WTC11 (cell line): ENCODE results near the gene SCYGR4. TPM values are rescaled to one million over a fixed set of nuclear protein-coding genes. Genes with fewer than 3 reads are reported as not detected.

Experiments
- ATAC-seq: fragments of 200-7000 bp; cut with Tn5 transposase; 2 replicates; pipeline ENCODE4 v1.10.0; 2021; ENCODE audit warnings: mild to moderate bottlenecking, moderate library complexity
- CTCF ChIA-PET: fragments of 300-600 bp; sonication (Branson Sonifier 250); formaldehyde crosslinking; loops from one replicate; lab custom pipeline; 2021; ENCODE audit warnings: antibody characterized with exemption; lab: Charles Lee
- POLR2A ChIA-PET: fragments of 350-600 bp; sonication (Branson Sonifier 250); formaldehyde crosslinking; loops from one replicate; lab custom pipeline; 2021; ENCODE audit warnings: antibody characterized with exemption; lab: Charles Lee
- DNase-seq: peaks from one replicate; pipeline ENCODE4 v3.0.0; 2021; ENCODE audit warnings: low spot score
- H3K27ac Mint-ChIP-seq: 2 replicates; pipeline ENCODE4 v1.8.0; 2021; ENCODE audit warnings: mixed read lengths
- H3K27me3 Mint-ChIP-seq: 2 replicates; pipeline ENCODE4 v1.8.0; 2021; ENCODE audit warnings: low read depth, mild to moderate bottlenecking, moderate library complexity, mixed read lengths
- H3K36me3 Mint-ChIP-seq: 2 replicates; pipeline ENCODE4 v1.8.0; 2021; ENCODE audit warnings: mixed read lengths
- H3K4me1 Mint-ChIP-seq: 2 replicates; pipeline ENCODE4 v1.8.0; 2022; ENCODE audit warnings: mixed read lengths
- H3K4me3 Mint-ChIP-seq: 2 replicates; pipeline ENCODE4 v1.8.0; 2021; ENCODE audit warnings: mild to moderate bottlenecking, moderate library complexity, mixed read lengths
- H3K9me3 Mint-ChIP-seq: 2 replicates; pipeline ENCODE4 v1.8.0; 2021; ENCODE audit warnings: mixed read lengths
- ARID4B ChIP-seq: sonication (generic); formaldehyde crosslinking; IDR thresholded peaks from 2 replicates; pipeline ENCODE4 v1.8.0; 2023; ENCODE audit warnings: missing genetic modification reagents, mild to moderate bottlenecking, borderline replicate concordance
- CREB1 ChIP-seq: sonication (generic); formaldehyde crosslinking; IDR thresholded peaks from 2 replicates; pipeline ENCODE4 v1.8.0; 2023; ENCODE audit warnings: mild to moderate bottlenecking, missing genetic modification reagents
- CREM ChIP-seq: sonication (generic); formaldehyde crosslinking; IDR thresholded peaks from 2 replicates; pipeline ENCODE4 v1.8.1; 2022; ENCODE audit warnings: mild to moderate bottlenecking, missing genetic modification reagents, moderate library complexity
- E2F1 ChIP-seq: sonication (generic); formaldehyde crosslinking; IDR thresholded peaks from 2 replicates; pipeline ENCODE4 v1.8.0; 2022; ENCODE audit warnings: mild to moderate bottlenecking, missing genetic modification reagents
- EMX1 ChIP-seq: fragments of 250-450 bp; sonication (Bioruptor Pico); IDR thresholded peaks from 2 replicates; pipeline ENCODE4 v1.8.0; 2021; ENCODE audit warnings: mild to moderate bottlenecking
- JUN ChIP-seq: sonication (generic); formaldehyde crosslinking; IDR thresholded peaks from 2 replicates; pipeline ENCODE4 v1.8.0; 2023; ENCODE audit warnings: mild to moderate bottlenecking, missing genetic modification reagents
- MAX ChIP-seq: sonication (generic); formaldehyde crosslinking; IDR thresholded peaks from 2 replicates; pipeline ENCODE4 v1.8.0; 2022; ENCODE audit warnings: mild to moderate bottlenecking, missing genetic modification reagents
- NFYB ChIP-seq: sonication (generic); formaldehyde crosslinking; conservative IDR thresholded peaks from 2 replicates; pipeline ENCODE4 v1.8.0; 2022; ENCODE audit warnings: low read depth, missing genetic modification reagents
- ZBTB43 ChIP-seq: sonication (generic); formaldehyde crosslinking; IDR thresholded peaks from 2 replicates; pipeline ENCODE4 v1.8.1; 2023; ENCODE audit warnings: mild to moderate bottlenecking, missing genetic modification reagents
- ZNF219 ChIP-seq: sonication (generic); formaldehyde crosslinking; IDR thresholded peaks from 2 replicates; pipeline ENCODE4 v1.8.0; 2023; ENCODE audit warnings: missing genetic modification reagents, mild to moderate bottlenecking, borderline replicate concordance
- ZNF425 ChIP-seq: fragments of 250-450 bp; sonication (Bioruptor Pico); conservative IDR thresholded peaks from 2 replicates; pipeline ENCODE4 v1.9.0; 2021; ENCODE audit warnings: mild to moderate bottlenecking
- total RNA-seq: library from RNA; stranded (reverse); gene quantifications from 3 replicates; pipeline ENCODE4 v1.2.3, GENCODE V29; 2021
- TF ChIP-seq, protein P1 (sequence below): sonication (generic); formaldehyde crosslinking; IDR thresholded peaks from 2 replicates; pipeline ENCODE4 v1.8.0; 2023; ENCODE audit warnings: mild to moderate bottlenecking, missing genetic modification reagents
- TF ChIP-seq, protein P2 (sequence below): fragments of 250-450 bp; sonication (Bioruptor Pico); IDR thresholded peaks from 2 replicates; pipeline ENCODE4 v1.9.0; 2021; ENCODE audit warnings: moderate library complexity, mild to moderate bottlenecking, inconsistent platforms, borderline replicate concordance

SCYGR4 gene
- total RNA-seq, 1 experiment from 2014 or later: not detected

DNA sequence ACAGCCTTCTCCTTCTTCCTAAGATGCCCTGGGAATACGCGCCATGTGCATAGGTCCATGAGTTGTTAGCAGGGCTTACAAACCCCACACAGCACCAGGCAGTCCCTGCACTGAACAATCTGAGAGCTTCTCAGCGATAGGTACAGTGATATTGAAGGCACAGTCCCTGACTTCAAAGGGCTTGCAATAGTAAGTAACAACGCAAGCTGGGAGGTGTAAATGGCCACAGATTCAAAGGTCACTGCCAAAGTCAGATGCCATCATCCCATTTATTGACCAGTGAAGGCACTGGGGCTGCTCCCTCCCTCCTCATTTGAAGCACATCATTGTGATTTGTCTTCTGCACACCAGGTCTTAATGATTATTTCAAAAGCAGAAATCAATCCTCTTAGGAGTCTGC lies 2.1 kb upstream of the SCYGR4 start:
- no peak for ATAC-seq
- no peaks in the 10 kb centered on the region for H3K36me3 Mint-ChIP-seq
- DNase-seq: no peak
- TF ChIP-seq NFYB (CRISPR knock-in tag) (no peak), ZBTB43 (CRISPR knock-in tag) (no peak), CREB1 (CRISPR knock-in tag) (no peak), JUN (CRISPR knock-in tag) (no peak), E2F1 (no peak), ZNF425 (CRISPR knock-in tag) (no peak), EMX1 (CRISPR knock-in tag) (no peak), CREM (CRISPR knock-in tag) (no peak)
- TF ChIP-seq, protein P1, sequence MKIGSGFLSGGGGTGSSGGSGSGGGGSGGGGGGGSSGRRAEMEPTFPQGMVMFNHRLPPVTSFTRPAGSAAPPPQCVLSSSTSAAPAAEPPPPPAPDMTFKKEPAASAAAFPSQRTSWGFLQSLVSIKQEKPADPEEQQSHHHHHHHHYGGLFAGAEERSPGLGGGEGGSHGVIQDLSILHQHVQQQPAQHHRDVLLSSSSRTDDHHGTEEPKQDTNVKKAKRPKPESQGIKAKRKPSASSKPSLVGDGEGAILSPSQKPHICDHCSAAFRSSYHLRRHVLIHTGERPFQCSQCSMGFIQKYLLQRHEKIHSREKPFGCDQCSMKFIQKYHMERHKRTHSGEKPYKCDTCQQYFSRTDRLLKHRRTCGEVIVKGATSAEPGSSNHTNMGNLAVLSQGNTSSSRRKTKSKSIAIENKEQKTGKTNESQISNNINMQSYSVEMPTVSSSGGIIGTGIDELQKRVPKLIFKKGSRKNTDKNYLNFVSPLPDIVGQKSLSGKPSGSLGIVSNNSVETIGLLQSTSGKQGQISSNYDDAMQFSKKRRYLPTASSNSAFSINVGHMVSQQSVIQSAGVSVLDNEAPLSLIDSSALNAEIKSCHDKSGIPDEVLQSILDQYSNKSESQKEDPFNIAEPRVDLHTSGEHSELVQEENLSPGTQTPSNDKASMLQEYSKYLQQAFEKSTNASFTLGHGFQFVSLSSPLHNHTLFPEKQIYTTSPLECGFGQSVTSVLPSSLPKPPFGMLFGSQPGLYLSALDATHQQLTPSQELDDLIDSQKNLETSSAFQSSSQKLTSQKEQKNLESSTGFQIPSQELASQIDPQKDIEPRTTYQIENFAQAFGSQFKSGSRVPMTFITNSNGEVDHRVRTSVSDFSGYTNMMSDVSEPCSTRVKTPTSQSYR (CRISPR knock-in tag): no peak
- POLR2A ChIA-PET: no interaction called here
- peaks cover 3% of the 10 kb centered on the region; the same call in 1 of the 2 replicates for H3K27me3 Mint-ChIP-seq
- no peak overlapping the region for H3K4me3 Mint-ChIP-seq
- H3K9me3 Mint-ChIP-seq: no peaks in the 10 kb centered on the region
- H3K4me1 Mint-ChIP-seq: peaks cover 26% of the 10 kb centered on the region
- CTCF ChIA-PET: no interaction called here
- H3K27ac Mint-ChIP-seq: no peak overlapping the region

DNA sequence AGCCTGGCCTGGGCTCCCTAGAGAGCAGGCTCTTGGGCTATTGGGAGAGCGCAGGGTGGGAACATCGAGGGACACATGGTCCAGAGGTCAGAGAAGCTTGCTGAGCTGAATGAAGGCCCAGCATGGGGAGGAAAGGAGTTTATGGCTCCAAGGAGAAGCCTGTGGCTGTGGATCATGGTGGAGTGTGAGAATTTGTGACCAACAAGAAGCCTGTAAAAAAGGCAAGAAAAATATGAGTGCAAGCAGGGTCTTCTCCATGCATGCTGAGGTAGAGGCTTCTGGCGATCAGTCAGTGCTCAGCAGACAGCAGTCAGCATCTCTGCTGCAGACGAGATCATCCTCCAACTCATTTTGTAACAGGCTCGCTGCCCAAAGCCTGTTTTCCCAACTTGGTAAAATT lies 1.4 kb upstream of the SCYGR4 start:
- Mint-ChIP-seq H3K27me3 (peaks cover 3% of the 10 kb centered on the region; the same call in 1 of the 2 replicates), H3K36me3 (no peaks in the 10 kb centered on the region), H3K9me3 (no peaks in the 10 kb centered on the region)
- CTCF ChIA-PET: interaction anchor here (1.0 to 1.7 kb wide), 2 partner anchors 14 to 150 kb away, joined by 4 to 6 read pairs; no protein-coding TSS in a partner anchor
- DNase-seq (no peak), ATAC-seq (no peak)
- TF ChIP-seq ZNF219 (CRISPR knock-in tag) (no peak), MAX (CRISPR knock-in tag) (no peak), ARID4B (no peak)
- TF ChIP-seq, protein P2, sequence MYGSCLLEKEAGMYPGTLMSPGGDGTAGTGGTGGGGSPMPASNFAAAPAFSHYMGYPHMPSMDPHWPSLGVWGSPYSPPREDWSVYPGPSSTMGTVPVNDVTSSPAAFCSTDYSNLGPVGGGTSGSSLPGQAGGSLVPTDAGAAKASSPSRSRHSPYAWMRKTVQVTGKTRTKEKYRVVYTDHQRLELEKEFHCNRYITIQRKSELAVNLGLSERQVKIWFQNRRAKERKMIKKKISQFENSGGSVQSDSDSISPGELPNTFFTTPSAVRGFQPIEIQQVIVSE (CRISPR knock-in tag): no peak
- TF ChIP-seq, all 79 proteins: peak for 0
- Mint-ChIP-seq H3K27ac (no peak overlapping the region), H3K4me3 (no peak overlapping the region), H3K4me1 (peaks cover 28% of the 10 kb centered on the region)
- POLR2A ChIA-PET: no interaction called here
